HepG2 (cell line): ENCODE measurements around the gene SPAG7. TPM values are rescaled to one million over a fixed set of nuclear protein-coding genes. Genes with fewer than 3 reads are reported as not detected.
A peak's percentile ranks its signal among the peaks of the same experiment; 100 is the strongest.

ENCODE experiments used
- AGO2 ChIP-seq: fragments of 200-400 bp; formaldehyde crosslinking; optimal IDR thresholded peaks from 2 replicates; pipeline ENCODE3; 2017; ENCODE audit warnings: mild to moderate bottlenecking, low read depth, low read length, moderate library complexity
- ATF1 ChIP-seq: IDR thresholded peaks from 2 replicates; pipeline ENCODE4 v1.6.1; 2016; ENCODE audit warnings: mild to moderate bottlenecking, control low read depth
- CEBPB ChIP-seq: IDR thresholded peaks from 2 replicates; pipeline ENCODE4 v1.6.1; 2011; ENCODE audit warnings: low read depth, low read length, improper control_type of control experiment, borderline replicate concordance
- CEBPG ChIP-seq: IDR thresholded peaks from 2 replicates; pipeline ENCODE4 v1.6.1; 2016
- HDAC1 ChIP-seq: sonication (generic); formaldehyde crosslinking; IDR thresholded peaks from 2 replicates; pipeline ENCODE4 v1.5.1; 2020; ENCODE audit warnings: mild to moderate bottlenecking, missing genetic modification reagents
- ISL2 ChIP-seq: sonication (generic); formaldehyde crosslinking; IDR thresholded peaks from 2 replicates; pipeline ENCODE4 v1.5.0; 2020; ENCODE audit warnings: missing genetic modification reagents
- KAT7 ChIP-seq: IDR thresholded peaks from 2 replicates; pipeline ENCODE4 v1.6.1; 2018; ENCODE audit warnings: borderline replicate concordance, missing compliant biosample characterization
- ONECUT2 ChIP-seq: sonication (generic); formaldehyde crosslinking; IDR thresholded peaks from 2 replicates; pipeline ENCODE4 v1.4.0; 2020; ENCODE audit warnings: missing genetic modification reagents
- RBM39 ChIP-seq: fragments of 200-400 bp; formaldehyde crosslinking; IDR thresholded peaks from one replicate; pipeline ENCODE4 v1.6.1; 2018; ENCODE audit warnings: antibody characterized with exemption, mild to moderate bottlenecking, low read depth, low read length; ENCODE audit not compliant: poor library complexity, severe bottlenecking
- SOX6 ChIP-seq, 2 experiments: fragments of 450-650 bp in 1 of 2; sonication (generic) in 1 of 2; formaldehyde crosslinking in 1 of 2; IDR thresholded peaks; 2 replicates each; pipeline versions ENCODE4 v1.4.0 to v1.6.1; 2017 to 2020; ENCODE audit warnings: antibody characterized with exemption in 1 of 2, mild to moderate bottlenecking in 1 of 2, missing genetic modification reagents in 1 of 2
- TEAD2 ChIP-seq: sonication (generic); formaldehyde crosslinking; IDR thresholded peaks from 2 replicates; pipeline ENCODE4 v1.9.0; 2021; ENCODE audit warnings: missing genetic modification reagents
- TP53 ChIP-seq: sonication (generic); formaldehyde crosslinking; conservative IDR thresholded peaks from 2 replicates; pipeline ENCODE4 v1.4.0; 2020; ENCODE audit warnings: missing genetic modification reagents
- ZFP37 ChIP-seq: sonication (generic); formaldehyde crosslinking; IDR thresholded peaks from 2 replicates; pipeline ENCODE4 v1.4.0; 2020; ENCODE audit warnings: missing genetic modification reagents, borderline replicate concordance
- ZNF670 ChIP-seq: sonication (generic); formaldehyde crosslinking; IDR thresholded peaks from 2 replicates; pipeline ENCODE4 v1.8.0; 2022; ENCODE audit warnings: mild to moderate bottlenecking, missing genetic modification reagents, borderline replicate concordance
- ZNF678 ChIP-seq: sonication (generic); formaldehyde crosslinking; IDR thresholded peaks from 2 replicates; pipeline ENCODE4 v1.4.0; 2020; ENCODE audit warnings: mild to moderate bottlenecking, missing genetic modification reagents
- ZNF746 ChIP-seq: sonication (generic); formaldehyde crosslinking; IDR thresholded peaks from 2 replicates; pipeline ENCODE4 v1.8.0; 2022; ENCODE audit warnings: mild to moderate bottlenecking, missing genetic modification reagents
- ZNF749 ChIP-seq: sonication (generic); formaldehyde crosslinking; IDR thresholded peaks from 2 replicates; pipeline ENCODE4 v1.8.0; 2022; ENCODE audit warnings: mild to moderate bottlenecking, missing genetic modification reagents, moderate library complexity, borderline replicate concordance
- ZSCAN25 ChIP-seq: sonication (generic); formaldehyde crosslinking; IDR thresholded peaks from 2 replicates; pipeline ENCODE4 v1.8.0; 2022; ENCODE audit warnings: mild to moderate bottlenecking, missing genetic modification reagents
- polyA plus RNA-seq, 8 experiments: library from polyadenylated mRNA; depleted of rRNA in 3 of 8; stranded (reverse) in 7 of 8; unstranded in 1 of 8; fragments of >200 nt; fragmentation: Illumina TruSeq in 4 of 8; extraction: Trizol in 4 of 8; gene quantifications; 2 replicates each; pipeline versions ENCODE4 v1.2.1 to v1.2.3, GENCODE V29; 2011 to 2016; ENCODE audit warnings: low read depth in 4 of 8, missing spikeins in 1 of 8, mixed read lengths in 1 of 8; ENCODE audit not compliant: insufficient read depth in 1 of 8
- total RNA-seq, 5 experiments: library from RNA; depleted of rRNA; stranded (reverse); fragments of >200 nt; fragmentation: Illumina TruSeq; extraction: Trizol; gene quantifications; 2 replicates each; pipeline ENCODE4 v1.2.3, GENCODE V29; 2016; ENCODE audit warnings: low read depth in 1 of 5
- TF ChIP-seq, protein P1 (sequence below): sonication (generic); formaldehyde crosslinking; IDR thresholded peaks from 2 replicates; pipeline ENCODE4 v1.8.1; 2022; ENCODE audit warnings: low read depth, mild to moderate bottlenecking, missing genetic modification reagents
- TF ChIP-seq, protein P2 (sequence below): sonication (generic); formaldehyde crosslinking; IDR thresholded peaks from 2 replicates; pipeline ENCODE4 v1.4.0; 2020; ENCODE audit warnings: mild to moderate bottlenecking, missing genetic modification reagents
- TF ChIP-seq, protein P3 (sequence below): IDR thresholded peaks from 2 replicates; pipeline ENCODE4 v1.6.1; 2016; ENCODE audit warnings: low read depth

Gene SPAG7
- total and polyA plus RNA-seq, 2 of the 13 experiments (the other 11 are each of a cell fraction or from before 2014, with no cell fraction given) = 51.0 to 59.0 TPM

DNA sequence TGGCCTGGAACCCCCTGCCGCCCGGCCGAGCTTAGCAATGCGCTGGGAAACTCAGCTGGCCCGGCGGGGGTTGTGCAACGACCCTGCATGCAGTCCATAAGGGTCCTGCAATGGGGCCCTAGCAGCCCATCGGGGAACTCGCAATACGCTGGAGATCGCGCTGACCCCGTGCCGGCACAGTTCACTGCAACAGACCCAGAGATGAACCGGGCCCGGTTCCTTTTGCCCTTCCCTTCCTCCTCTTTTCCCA is 28.1 kb downstream of the SPAG7 start (continued):
- TF ChIP-seq, protein P1, sequence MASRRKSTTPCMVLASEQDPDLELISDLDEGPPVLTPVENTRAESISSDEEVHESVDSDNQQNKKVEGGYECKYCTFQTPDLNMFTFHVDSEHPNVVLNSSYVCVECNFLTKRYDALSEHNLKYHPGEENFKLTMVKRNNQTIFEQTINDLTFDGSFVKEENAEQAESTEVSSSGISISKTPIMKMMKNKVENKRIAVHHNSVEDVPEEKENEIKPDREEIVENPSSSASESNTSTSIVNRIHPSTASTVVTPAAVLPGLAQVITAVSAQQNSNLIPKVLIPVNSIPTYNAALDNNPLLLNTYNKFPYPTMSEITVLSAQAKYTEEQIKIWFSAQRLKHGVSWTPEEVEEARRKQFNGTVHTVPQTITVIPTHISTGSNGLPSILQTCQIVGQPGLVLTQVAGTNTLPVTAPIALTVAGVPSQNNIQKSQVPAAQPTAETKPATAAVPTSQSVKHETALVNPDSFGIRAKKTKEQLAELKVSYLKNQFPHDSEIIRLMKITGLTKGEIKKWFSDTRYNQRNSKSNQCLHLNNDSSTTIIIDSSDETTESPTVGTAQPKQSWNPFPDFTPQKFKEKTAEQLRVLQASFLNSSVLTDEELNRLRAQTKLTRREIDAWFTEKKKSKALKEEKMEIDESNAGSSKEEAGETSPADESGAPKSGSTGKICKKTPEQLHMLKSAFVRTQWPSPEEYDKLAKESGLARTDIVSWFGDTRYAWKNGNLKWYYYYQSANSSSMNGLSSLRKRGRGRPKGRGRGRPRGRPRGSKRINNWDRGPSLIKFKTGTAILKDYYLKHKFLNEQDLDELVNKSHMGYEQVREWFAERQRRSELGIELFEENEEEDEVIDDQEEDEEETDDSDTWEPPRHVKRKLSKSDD (CRISPR knock-in tag) = no peak
- TF ChIP-seq, protein P2, sequence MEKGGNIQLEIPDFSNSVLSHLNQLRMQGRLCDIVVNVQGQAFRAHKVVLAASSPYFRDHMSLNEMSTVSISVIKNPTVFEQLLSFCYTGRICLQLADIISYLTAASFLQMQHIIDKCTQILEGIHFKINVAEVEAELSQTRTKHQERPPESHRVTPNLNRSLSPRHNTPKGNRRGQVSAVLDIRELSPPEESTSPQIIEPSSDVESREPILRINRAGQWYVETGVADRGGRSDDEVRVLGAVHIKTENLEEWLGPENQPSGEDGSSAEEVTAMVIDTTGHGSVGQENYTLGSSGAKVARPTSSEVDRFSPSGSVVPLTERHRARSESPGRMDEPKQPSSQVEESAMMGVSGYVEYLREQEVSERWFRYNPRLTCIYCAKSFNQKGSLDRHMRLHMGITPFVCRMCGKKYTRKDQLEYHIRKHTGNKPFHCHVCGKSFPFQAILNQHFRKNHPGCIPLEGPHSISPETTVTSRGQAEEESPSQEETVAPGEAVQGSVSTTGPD (CRISPR knock-in tag) = 0 out of 2 replicates have a peak, but pooled peaks have one; percentile 17
- TF ChIP-seq ZNF678 (CRISPR knock-in tag) = 0 out of 2 replicates have a peak, but pooled peaks have one; percentile 34
- TF ChIP-seq ONECUT2 (CRISPR knock-in tag) = 0 out of 2 replicates have a peak, but pooled peaks have one; percentile 26
- no peak for TF ChIP-seq SOX6 (IDR thresholded peaks at IDR 0.05)
- no peak for TF ChIP-seq SOX6 (CRISPR knock-in tag; IDR thresholded peaks at IDR 0.05)
- 0 out of 2 replicates have a peak, but pooled peaks have one; percentile 9 for TF ChIP-seq CEBPG
- 0 out of 2 replicates have a peak, but pooled peaks have one; percentile 31 for TF ChIP-seq KAT7
- 0 out of 2 replicates have a peak, but pooled peaks have one; percentile 0 for TF ChIP-seq ZNF746 (CRISPR knock-in tag)
- no peak for TF ChIP-seq TEAD2
- TF ChIP-seq ATF1 (CRISPR knock-in tag) = no peak
- 0 out of 2 replicates have a peak, but pooled peaks have one; percentile 43 for TF ChIP-seq ZNF670 (CRISPR knock-in tag)
- TF ChIP-seq ZFP37 (CRISPR knock-in tag) = no peak
- peak; percentile 83 for TF ChIP-seq AGO2
- peak; percentile 67; the same call in 1 of the 2 replicates for TF ChIP-seq HDAC1
- TF ChIP-seq ZNF749 = 0 out of 2 replicates have a peak, but pooled peaks have one; percentile 40
- TF ChIP-seq ZSCAN25 (CRISPR knock-in tag) = no peak
- peak; percentile 24 for TF ChIP-seq RBM39
- TF ChIP-seq ISL2 (CRISPR knock-in tag) = peak; percentile 36; the same call in 1 of the 2 replicates
- TF ChIP-seq, protein P3, sequence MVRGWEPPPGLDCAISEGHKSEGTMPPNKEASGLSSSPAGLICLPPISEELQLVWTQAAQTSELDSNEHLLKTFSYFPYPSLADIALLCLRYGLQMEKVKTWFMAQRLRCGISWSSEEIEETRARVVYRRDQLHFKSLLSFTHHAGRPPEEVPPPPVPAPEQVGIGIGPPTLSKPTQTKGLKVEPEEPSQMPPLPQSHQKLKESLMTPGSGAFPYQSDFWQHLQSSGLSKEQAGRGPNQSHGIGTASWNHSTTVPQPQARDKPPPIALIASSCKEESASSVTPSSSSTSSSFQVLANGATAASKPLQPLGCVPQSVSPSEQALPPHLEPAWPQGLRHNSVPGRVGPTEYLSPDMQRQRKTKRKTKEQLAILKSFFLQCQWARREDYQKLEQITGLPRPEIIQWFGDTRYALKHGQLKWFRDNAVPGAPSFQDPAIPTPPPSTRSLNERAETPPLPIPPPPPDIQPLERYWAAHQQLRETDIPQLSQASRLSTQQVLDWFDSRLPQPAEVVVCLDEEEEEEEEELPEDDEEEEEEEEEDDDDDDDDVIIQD (CRISPR knock-in tag) = peak; percentile 15; the same call in 1 of the 2 replicates
- TF ChIP-seq TP53 (CRISPR knock-in tag) = 0 out of 2 replicates have a peak, but pooled peaks have one; percentile 75
- peak; percentile 68; the same call in 1 of the 2 replicates for TF ChIP-seq CEBPB
